ENCODE data around the gene IPO4. TPM values are rescaled to one million over a fixed set of nuclear protein-coding genes. Genes with fewer than 3 reads are reported as not detected.
A peak's percentile ranks its signal among the peaks of the same experiment; 100 is the strongest.

IPO4 gene
- total and polyA plus RNA-seq, 2 of the 13 experiments (the other 11 are each of a cell fraction or from before 2014, with no cell fraction given) = 39.0 to 179 TPM

DNA sequence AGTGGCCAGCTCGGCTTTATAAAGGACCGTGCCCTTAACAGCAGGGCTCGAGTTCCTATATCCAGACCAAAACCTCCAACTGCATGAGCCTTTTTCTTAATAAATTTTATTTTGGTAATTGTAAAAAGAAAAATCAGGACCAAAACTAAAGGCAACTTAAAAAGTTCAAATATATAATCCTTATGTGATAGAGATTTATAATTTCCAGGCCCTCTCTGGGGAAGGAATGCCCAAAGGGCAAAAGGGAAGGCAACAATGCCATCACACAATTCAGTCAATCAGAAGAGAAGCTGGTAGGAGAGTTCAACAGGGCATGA lies 401 bp upstream of the IPO4 start (continued):
- TF ChIP-seq ATF4 (CRISPR knock-in tag; IDR thresholded peaks at IDR 0.05) (0 out of 4 replicates have a peak, but pooled peaks of 1 of the 2 experiments have one; percentile 29), SNAPC4 (CRISPR knock-in tag; IDR thresholded peaks at IDR 0.05) (peak; percentile 14), KDM5A (IDR thresholded peaks at IDR 0.05; ENCODE audit: borderline replicate concordance, low read length) (peak; percentile 85), JUNB (CRISPR knock-in tag; IDR thresholded peaks at IDR 0.05; ENCODE audit: borderline replicate concordance) (no peak), ASH2L (IDR thresholded peaks at IDR 0.05; ENCODE audit: insufficient read length, low read depth, low read length) (peak; percentile 7), ZHX1 (CRISPR knock-in tag; IDR thresholded peaks at IDR 0.05; ENCODE audit: low read depth) (no peak), GABPB1 (CRISPR knock-in tag; IDR thresholded peaks at IDR 0.05) (no peak)

Data from HepG2 (cell line).